SK-N-SH (cell line): ENCODE data around the gene CSF2RB. TPM values are rescaled to one million over a fixed set of nuclear protein-coding genes. Genes with fewer than 3 reads are reported as not detected.

Experiments used
- CTCF ChIA-PET: fragments of 300-600, 350-600 bp; formaldehyde crosslinking; extraction: SDS; loops from one replicate; lab custom pipeline; 2021; lab: Yijun Ruan, JAX
- POLR2A ChIA-PET: fragments of 350-600 bp; sonication (Branson Sonifier 250); formaldehyde crosslinking; extraction: SDS; loops from one replicate; lab custom pipeline; 2020; ENCODE audit warnings: antibody characterized with exemption, inconsistent platforms; lab: Yijun Ruan, JAX
- DNase-seq: peaks from one replicate; pipeline ENCODE4 v3.0.0; 2012
- H2AFZ ChIP-seq: fragments of 200-600 bp; sonication (generic); 2 replicates; pipeline ENCODE4 v1.8.1; 2016; ENCODE audit warnings: antibody characterized with exemption, mild to moderate bottlenecking, low read depth
- H3F3A ChIP-seq: fragments of 200-600 bp; sonication (generic); replicated peaks from 2 replicates; pipeline ENCODE3; 2016; ENCODE audit warnings: antibody characterized with exemption, mild to moderate bottlenecking; ENCODE audit not compliant: insufficient read depth
- H3K27ac ChIP-seq, 2 experiments: fragments of 200-500 bp in 1 of 2; fragments of 200-600 bp in 1 of 2; sonication (Bioruptor generic) in 1 of 2; sonication (generic), shearing (Covaris generic) in 1 of 2; 2 replicates each; pipeline versions ENCODE4 v1.5.1 to v1.6.1; 2014 to 2016; ENCODE audit warnings: low read depth in 2 of 2, inconsistent platforms in 1 of 2, low read length in 1 of 2, mild to moderate bottlenecking in 1 of 2, mixed read lengths in 1 of 2
- H3K27me3 ChIP-seq: fragments of 200-600 bp; sonication (generic), shearing (Covaris generic); 2 replicates; pipeline ENCODE4 v1.6.1; 2016; ENCODE audit warnings: mixed run types; ENCODE audit not compliant: insufficient read depth
- H3K36me3 ChIP-seq, 2 experiments: fragments of 200-500 bp in 1 of 2; fragments of 200-600 bp in 1 of 2; sonication (Bioruptor generic) in 1 of 2; sonication (generic) in 1 of 2; replicated peaks in 1 of 2; 2 replicates each; pipeline versions ENCODE3 to v1.5.1; 2014 to 2016; ENCODE audit warnings: low read length in 1 of 2, mild to moderate bottlenecking in 1 of 2; ENCODE audit not compliant: insufficient read depth in 2 of 2, control insufficient read depth in 1 of 2
- H3K4me1 ChIP-seq, 2 experiments: fragments of 200-500 bp in 1 of 2; fragments of 200-600 bp in 1 of 2; sonication (Bioruptor generic) in 1 of 2; sonication (generic), shearing (Covaris generic) in 1 of 2; 2 replicates each; pipeline versions ENCODE4 v1.5.1 to v1.6.1; 2014 to 2016; ENCODE audit warnings: low read depth in 1 of 2, low read length in 1 of 2, mixed run types in 1 of 2; ENCODE audit not compliant: insufficient read depth in 2 of 2, control insufficient read depth in 1 of 2
- H3K4me2 ChIP-seq: fragments of 200-600 bp; sonication (generic), shearing (Covaris generic); 2 replicates; pipeline ENCODE4 v1.6.1; 2017; ENCODE audit warnings: mixed run types
- H3K4me3 ChIP-seq, 2 experiments: fragments of 200-500 bp in 1 of 2; fragments of 200-600 bp in 1 of 2; sonication (Bioruptor generic) in 1 of 2; sonication (generic), shearing (Covaris generic) in 1 of 2; 2 replicates each; pipeline versions ENCODE4 v1.5.1 to v1.8.1; 2014 to 2016; ENCODE audit warnings: low read depth in 2 of 2, inconsistent platforms in 1 of 2, low read length in 1 of 2, mild to moderate bottlenecking in 1 of 2, mixed read lengths in 1 of 2, moderate library complexity in 1 of 2
- H3K79me2 ChIP-seq: fragments of 200-600 bp; sonication (generic); 2 replicates; pipeline ENCODE4 v1.8.1; 2017; ENCODE audit warnings: mild to moderate bottlenecking; ENCODE audit not compliant: insufficient read depth
- H3K9ac ChIP-seq: fragments of 200-600 bp; sonication (generic); 2 replicates; pipeline ENCODE4 v1.6.1; 2017; ENCODE audit warnings: mixed run types
- H3K9me2 ChIP-seq: fragments of 200-600 bp; sonication (generic); 2 replicates; pipeline ENCODE4 v1.6.1; 2017; ENCODE audit warnings: mixed run types
- H3K9me3 ChIP-seq: fragments of 200-600 bp; sonication (generic); 2 replicates; pipeline ENCODE4 v1.6.1; 2017; ENCODE audit warnings: mixed run types, mild to moderate bottlenecking, moderate library complexity
- H4K20me1 ChIP-seq: fragments of 200-600 bp; sonication (generic); 2 replicates; pipeline ENCODE4 v1.6.1; 2017; ENCODE audit warnings: mild to moderate bottlenecking, mixed run types; ENCODE audit not compliant: insufficient read depth
- CHD2 ChIP-seq: fragments of 150-350 bp; IDR thresholded peaks from 2 replicates; pipeline ENCODE4 v1.6.1; 2018; ENCODE audit warnings: low read length; ENCODE audit not compliant: partially characterized antibody
- FOXJ3 ChIP-seq: sonication (generic); formaldehyde crosslinking; IDR thresholded peaks from 2 replicates; pipeline ENCODE4 v1.5.1; 2020; ENCODE audit warnings: mild to moderate bottlenecking, missing genetic modification reagents
- FOXM1 ChIP-seq: IDR thresholded peaks from 2 replicates; pipeline ENCODE4 v1.4.0; 2012; ENCODE audit warnings: low read depth, mild to moderate bottlenecking
- GABPA ChIP-seq: IDR thresholded peaks from 2 replicates; pipeline ENCODE4 v1.4.0; 2012; ENCODE audit warnings: low read depth, mild to moderate bottlenecking
- JUND ChIP-seq: IDR thresholded peaks from 2 replicates; pipeline ENCODE4 v1.4.0; 2012
- MXI1 ChIP-seq: IDR thresholded peaks from 2 replicates; pipeline ENCODE4 v1.6.1; 2012; ENCODE audit warnings: mild to moderate bottlenecking, low read depth, low read length, improper control_type of control experiment
- NFIC ChIP-seq: IDR thresholded peaks from 2 replicates; pipeline ENCODE4 v1.4.0; 2012; ENCODE audit warnings: borderline replicate concordance
- NRF1 ChIP-seq: IDR thresholded peaks from 2 replicates; pipeline ENCODE4 v1.6.1; 2012; ENCODE audit warnings: low read depth, mild to moderate bottlenecking, low read length
- RFX5 ChIP-seq: IDR thresholded peaks from 2 replicates; pipeline ENCODE4 v1.6.1; 2012; ENCODE audit warnings: mild to moderate bottlenecking, improper control_type of control experiment, low read length
- RXRA ChIP-seq: IDR thresholded peaks from 2 replicates; pipeline ENCODE4 v1.4.0; 2012; ENCODE audit warnings: low read depth, mild to moderate bottlenecking, borderline replicate concordance
- TAF1 ChIP-seq: IDR thresholded peaks from 2 replicates; pipeline ENCODE4 v1.6.1; 2012; ENCODE audit warnings: low read depth, mild to moderate bottlenecking, low read length, moderate library complexity, borderline replicate concordance
- TCF12 ChIP-seq: IDR thresholded peaks from 2 replicates; pipeline ENCODE4 v1.4.0; 2012
- YY1 ChIP-seq: IDR thresholded peaks from 2 replicates; pipeline ENCODE4 v1.4.0; 2012; ENCODE audit warnings: low read depth, mild to moderate bottlenecking
- WGBS: methylation state at CpG from one replicate; pipeline ENCODE4 v1.1.6; 2017; ENCODE audit warnings: low lambda C conversion rate; 5-methylcytosine and 5-hydroxymethylcytosine counted together
- polyA plus RNA-seq, 3 experiments: library from polyadenylated mRNA; depleted of rRNA; stranded (reverse); fragments of >200 nt; gene quantifications; 2 replicates each; pipeline ENCODE4 v1.2.3, GENCODE V29; 2012
- TF ChIP-seq, protein P1 (sequence below): fragments of 200-600 bp; sonication (generic); IDR thresholded peaks from 2 replicates; pipeline ENCODE4 v1.6.1; 2017; ENCODE audit warnings: antibody characterized with exemption, mild to moderate bottlenecking, moderate library complexity
- TF ChIP-seq, protein P2 (sequence below): IDR thresholded peaks from 2 replicates; pipeline ENCODE4 v1.6.1; 2012; ENCODE audit warnings: mild to moderate bottlenecking, low read depth, low read length, moderate library complexity
- TF ChIP-seq, protein P3 (sequence below): IDR thresholded peaks from 2 replicates; pipeline ENCODE4 v1.4.0; 2012; ENCODE audit warnings: low read depth, borderline replicate concordance
- TF ChIP-seq, protein P4 (sequence below): IDR thresholded peaks from 2 replicates; pipeline ENCODE4 v1.4.0; 2012; ENCODE audit warnings: low read depth
- TF ChIP-seq, protein P5 (sequence below): fragments of 150-350 bp; IDR thresholded peaks from 2 replicates; pipeline ENCODE4 v1.6.1; 2016; ENCODE audit warnings: mild to moderate bottlenecking, low read depth, low read length

Gene CSF2RB
- polyA plus RNA-seq, 1 of the 3 experiments (the other 2 are of a cell fraction), result not detected

DNA sequence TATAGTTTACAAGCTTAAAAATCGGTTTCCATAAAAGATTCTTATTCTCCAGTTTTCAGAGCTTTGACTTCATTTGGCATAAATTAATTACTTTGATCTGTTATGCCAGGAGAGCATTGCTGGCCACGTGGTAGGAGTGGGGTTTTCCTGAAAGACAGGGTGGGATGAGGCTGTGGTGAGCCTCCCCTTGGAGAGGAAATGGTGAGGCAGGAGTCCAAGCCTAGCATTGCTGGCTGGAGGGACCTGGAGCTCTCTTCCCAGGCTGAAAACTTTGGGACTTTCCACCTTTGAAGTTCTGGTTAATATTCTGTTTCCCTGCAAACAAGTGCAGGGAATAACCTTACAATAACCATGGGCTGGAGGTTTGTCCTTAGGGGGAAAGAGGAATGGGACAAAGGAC, 21.1 kb upstream of the CSF2RB start:
- Histone ChIP-seq H3K27ac (no peak overlapping the region), H3K4me1 (no peaks in the 10 kb centered on the region), H3K4me2 (no peak overlapping the region), H3K27me3 (no peaks in the 10 kb centered on the region; the same call in 1 of the 2 replicates), H3K9me3 (no peaks in the 10 kb centered on the region), H3K36me3 (no peaks in the 10 kb centered on the region), H3F3A (no peaks in the 10 kb centered on the region), H4K20me1 (no peaks in the 10 kb centered on the region), H3K79me2 (no peaks in the 10 kb centered on the region), H3K9ac (no peak overlapping the region), H3K4me3 (no peak overlapping the region), H3K9me2 (no peaks in the 10 kb centered on the region), H2AFZ (no peak overlapping the region)
- TF ChIP-seq JUND (no peak), TAF1 (no peak), GABPA (no peak), RXRA (no peak)
- CTCF ChIA-PET, result interaction anchor here (0.8 to 2.8 kb wide), 2 partner anchors 8 to 36 kb away, joined by 3 to 10 read pairs; no protein-coding TSS in a partner anchor
- no peak for DNase-seq
- POLR2A ChIA-PET, result no interaction called here
- WGBS, result 13% methylated on average over 2 of the region's 2 CpGs

DNA sequence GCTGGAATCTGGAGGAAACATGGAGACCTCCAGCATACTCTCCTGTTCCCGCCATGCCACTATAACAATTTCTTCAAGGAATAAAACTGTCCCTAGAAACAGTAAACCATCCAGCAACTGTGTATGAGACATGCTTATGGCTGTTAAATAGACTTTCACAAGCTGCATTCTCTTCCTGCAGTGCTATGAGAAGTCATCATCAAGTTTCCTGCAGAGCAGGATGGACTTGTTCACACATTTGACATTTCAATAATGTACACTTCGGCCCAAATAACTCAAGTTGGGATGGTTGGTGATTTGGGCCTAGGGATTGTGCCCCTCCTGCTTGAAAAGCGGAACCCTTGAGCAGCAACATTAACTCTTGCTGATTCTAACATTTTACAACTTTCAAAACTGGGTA, 20.2 kb upstream of the CSF2RB start:
- TF ChIP-seq NRF1 (no peak), FOXM1 (no peak), FOXJ3 (CRISPR knock-in tag) (no peak), MXI1 (no peak), NFIC (no peak), YY1 (no peak), TCF12 (no peak), CHD2 (no peak), RFX5 (no peak)
- TF ChIP-seq, protein P1, sequence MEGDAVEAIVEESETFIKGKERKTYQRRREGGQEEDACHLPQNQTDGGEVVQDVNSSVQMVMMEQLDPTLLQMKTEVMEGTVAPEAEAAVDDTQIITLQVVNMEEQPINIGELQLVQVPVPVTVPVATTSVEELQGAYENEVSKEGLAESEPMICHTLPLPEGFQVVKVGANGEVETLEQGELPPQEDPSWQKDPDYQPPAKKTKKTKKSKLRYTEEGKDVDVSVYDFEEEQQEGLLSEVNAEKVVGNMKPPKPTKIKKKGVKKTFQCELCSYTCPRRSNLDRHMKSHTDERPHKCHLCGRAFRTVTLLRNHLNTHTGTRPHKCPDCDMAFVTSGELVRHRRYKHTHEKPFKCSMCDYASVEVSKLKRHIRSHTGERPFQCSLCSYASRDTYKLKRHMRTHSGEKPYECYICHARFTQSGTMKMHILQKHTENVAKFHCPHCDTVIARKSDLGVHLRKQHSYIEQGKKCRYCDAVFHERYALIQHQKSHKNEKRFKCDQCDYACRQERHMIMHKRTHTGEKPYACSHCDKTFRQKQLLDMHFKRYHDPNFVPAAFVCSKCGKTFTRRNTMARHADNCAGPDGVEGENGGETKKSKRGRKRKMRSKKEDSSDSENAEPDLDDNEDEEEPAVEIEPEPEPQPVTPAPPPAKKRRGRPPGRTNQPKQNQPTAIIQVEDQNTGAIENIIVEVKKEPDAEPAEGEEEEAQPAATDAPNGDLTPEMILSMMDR, result no peak
- TF ChIP-seq, protein P2, sequence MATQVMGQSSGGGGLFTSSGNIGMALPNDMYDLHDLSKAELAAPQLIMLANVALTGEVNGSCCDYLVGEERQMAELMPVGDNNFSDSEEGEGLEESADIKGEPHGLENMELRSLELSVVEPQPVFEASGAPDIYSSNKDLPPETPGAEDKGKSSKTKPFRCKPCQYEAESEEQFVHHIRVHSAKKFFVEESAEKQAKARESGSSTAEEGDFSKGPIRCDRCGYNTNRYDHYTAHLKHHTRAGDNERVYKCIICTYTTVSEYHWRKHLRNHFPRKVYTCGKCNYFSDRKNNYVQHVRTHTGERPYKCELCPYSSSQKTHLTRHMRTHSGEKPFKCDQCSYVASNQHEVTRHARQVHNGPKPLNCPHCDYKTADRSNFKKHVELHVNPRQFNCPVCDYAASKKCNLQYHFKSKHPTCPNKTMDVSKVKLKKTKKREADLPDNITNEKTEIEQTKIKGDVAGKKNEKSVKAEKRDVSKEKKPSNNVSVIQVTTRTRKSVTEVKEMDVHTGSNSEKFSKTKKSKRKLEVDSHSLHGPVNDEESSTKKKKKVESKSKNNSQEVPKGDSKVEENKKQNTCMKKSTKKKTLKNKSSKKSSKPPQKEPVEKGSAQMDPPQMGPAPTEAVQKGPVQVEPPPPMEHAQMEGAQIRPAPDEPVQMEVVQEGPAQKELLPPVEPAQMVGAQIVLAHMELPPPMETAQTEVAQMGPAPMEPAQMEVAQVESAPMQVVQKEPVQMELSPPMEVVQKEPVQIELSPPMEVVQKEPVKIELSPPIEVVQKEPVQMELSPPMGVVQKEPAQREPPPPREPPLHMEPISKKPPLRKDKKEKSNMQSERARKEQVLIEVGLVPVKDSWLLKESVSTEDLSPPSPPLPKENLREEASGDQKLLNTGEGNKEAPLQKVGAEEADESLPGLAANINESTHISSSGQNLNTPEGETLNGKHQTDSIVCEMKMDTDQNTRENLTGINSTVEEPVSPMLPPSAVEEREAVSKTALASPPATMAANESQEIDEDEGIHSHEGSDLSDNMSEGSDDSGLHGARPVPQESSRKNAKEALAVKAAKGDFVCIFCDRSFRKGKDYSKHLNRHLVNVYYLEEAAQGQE, result no peak
- TF ChIP-seq, protein P3, sequence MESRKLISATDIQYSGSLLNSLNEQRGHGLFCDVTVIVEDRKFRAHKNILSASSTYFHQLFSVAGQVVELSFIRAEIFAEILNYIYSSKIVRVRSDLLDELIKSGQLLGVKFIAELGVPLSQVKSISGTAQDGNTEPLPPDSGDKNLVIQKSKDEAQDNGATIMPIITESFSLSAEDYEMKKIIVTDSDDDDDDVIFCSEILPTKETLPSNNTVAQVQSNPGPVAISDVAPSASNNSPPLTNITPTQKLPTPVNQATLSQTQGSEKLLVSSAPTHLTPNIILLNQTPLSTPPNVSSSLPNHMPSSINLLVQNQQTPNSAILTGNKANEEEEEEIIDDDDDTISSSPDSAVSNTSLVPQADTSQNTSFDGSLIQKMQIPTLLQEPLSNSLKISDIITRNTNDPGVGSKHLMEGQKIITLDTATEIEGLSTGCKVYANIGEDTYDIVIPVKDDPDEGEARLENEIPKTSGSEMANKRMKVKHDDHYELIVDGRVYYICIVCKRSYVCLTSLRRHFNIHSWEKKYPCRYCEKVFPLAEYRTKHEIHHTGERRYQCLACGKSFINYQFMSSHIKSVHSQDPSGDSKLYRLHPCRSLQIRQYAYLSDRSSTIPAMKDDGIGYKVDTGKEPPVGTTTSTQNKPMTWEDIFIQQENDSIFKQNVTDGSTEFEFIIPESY, result no peak
- TF ChIP-seq, protein P4, sequence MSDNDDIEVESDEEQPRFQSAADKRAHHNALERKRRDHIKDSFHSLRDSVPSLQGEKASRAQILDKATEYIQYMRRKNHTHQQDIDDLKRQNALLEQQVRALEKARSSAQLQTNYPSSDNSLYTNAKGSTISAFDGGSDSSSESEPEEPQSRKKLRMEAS, result no peak
- TF ChIP-seq, protein P5, sequence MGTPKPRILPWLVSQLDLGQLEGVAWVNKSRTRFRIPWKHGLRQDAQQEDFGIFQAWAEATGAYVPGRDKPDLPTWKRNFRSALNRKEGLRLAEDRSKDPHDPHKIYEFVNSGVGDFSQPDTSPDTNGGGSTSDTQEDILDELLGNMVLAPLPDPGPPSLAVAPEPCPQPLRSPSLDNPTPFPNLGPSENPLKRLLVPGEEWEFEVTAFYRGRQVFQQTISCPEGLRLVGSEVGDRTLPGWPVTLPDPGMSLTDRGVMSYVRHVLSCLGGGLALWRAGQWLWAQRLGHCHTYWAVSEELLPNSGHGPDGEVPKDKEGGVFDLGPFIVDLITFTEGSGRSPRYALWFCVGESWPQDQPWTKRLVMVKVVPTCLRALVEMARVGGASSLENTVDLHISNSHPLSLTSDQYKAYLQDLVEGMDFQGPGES, result no peak

More for the DNA sequence above, 20.2 kb upstream of the CSF2RB start:
- Histone ChIP-seq H3K4me2 (no peak overlapping the region), H3K9me3 (no peaks in the 10 kb centered on the region), H3K27me3 (no peaks in the 10 kb centered on the region; the same call in 1 of the 2 replicates), H3K36me3 (no peaks in the 10 kb centered on the region), H3F3A (no peaks in the 10 kb centered on the region), H3K9ac (no peak overlapping the region), H4K20me1 (no peaks in the 10 kb centered on the region), H3K79me2 (no peaks in the 10 kb centered on the region), H3K4me1 (no peaks in the 10 kb centered on the region), H2AFZ (no peak overlapping the region), H3K9me2 (no peaks in the 10 kb centered on the region), H3K27ac (no peak overlapping the region), H3K4me3 (no peak overlapping the region)
- no peak for DNase-seq
- CTCF ChIA-PET, result interaction anchor here (0.8 to 2.8 kb wide), 4 partner anchors 9 to 37 kb away, joined by 3 to 10 read pairs (median 3); no protein-coding TSS in a partner anchor
- POLR2A ChIA-PET, result no interaction called here
- WGBS, result 26% methylated on average over 3 of the region's 3 CpGs
